SK-N-SH treated with all-trans-retinoic acid at 6 μM for 48 hours (cell line): ENCODE results near the gene OLA1.
"Not testable (repeated sequence)": the region's sequence is repeated elsewhere in the genome, so short reads cannot be mapped to it uniquely, and the experiment has no call there.

Source experiments
- ARNTL ChIP-seq: fragments of 450-650 bp; formaldehyde crosslinking; IDR thresholded peaks from 2 replicates; pipeline ENCODE4 v1.5.0; 2020; ENCODE audit warnings: low read depth, mild to moderate bottlenecking, moderate library complexity, borderline replicate concordance
- ESRRG ChIP-seq: fragments of 250-450 bp; sonication (Bioruptor Pico); IDR thresholded peaks from 2 replicates; pipeline ENCODE4 v1.6.1; 2021; ENCODE audit warnings: mild to moderate bottlenecking
- GLIS3 ChIP-seq: fragments of 250-450 bp; sonication (Bioruptor Pico); IDR thresholded peaks from 2 replicates; pipeline ENCODE4 v1.5.0; 2020; ENCODE audit warnings: mild to moderate bottlenecking, moderate library complexity
- RARB ChIP-seq: fragments of 250-450 bp; sonication (Bioruptor Pico); IDR thresholded peaks from 2 replicates; pipeline ENCODE4 v1.8.0; 2021; ENCODE audit warnings: mild to moderate bottlenecking, moderate library complexity
- SNAI2 ChIP-seq: fragments of 250-450 bp; sonication (Bioruptor Pico); IDR thresholded peaks from 2 replicates; pipeline ENCODE4 v1.5.0; 2020; ENCODE audit warnings: mild to moderate bottlenecking, moderate library complexity
- ZFP3 ChIP-seq: fragments of 250-450 bp; sonication (Bioruptor Pico); IDR thresholded peaks from 2 replicates; pipeline ENCODE4 v1.5.0; 2020; ENCODE audit warnings: mild to moderate bottlenecking, moderate library complexity
- ZFP30 ChIP-seq: fragments of 450-650 bp; formaldehyde crosslinking; IDR thresholded peaks from 2 replicates; pipeline ENCODE4 v1.5.0; 2022; ENCODE audit warnings: mild to moderate bottlenecking, moderate library complexity
- ZNF70 ChIP-seq: fragments of 450-650 bp; formaldehyde crosslinking; IDR thresholded peaks from 2 replicates; pipeline ENCODE4 v1.5.0; 2020; ENCODE audit warnings: mild to moderate bottlenecking, moderate library complexity
- TF ChIP-seq, protein P1 (sequence below): fragments of 250-450 bp; sonication (Bioruptor Pico); IDR thresholded peaks from 2 replicates; pipeline ENCODE4 v1.8.0; 2020; ENCODE audit warnings: mild to moderate bottlenecking, moderate library complexity, borderline replicate concordance
- TF ChIP-seq, protein P2 (sequence below): fragments of 250-450 bp; sonication (Bioruptor Pico); IDR thresholded peaks from 2 replicates; pipeline ENCODE4 v1.8.0; 2021; ENCODE audit warnings: low read depth, mild to moderate bottlenecking, moderate library complexity, borderline replicate concordance
- TF ChIP-seq, protein P3 (sequence below): fragments of 250-450 bp; sonication (Bioruptor Pico); IDR thresholded peaks from 2 replicates; pipeline ENCODE4 v1.5.1; 2020; ENCODE audit warnings: low read depth, mild to moderate bottlenecking, moderate library complexity

DNA sequence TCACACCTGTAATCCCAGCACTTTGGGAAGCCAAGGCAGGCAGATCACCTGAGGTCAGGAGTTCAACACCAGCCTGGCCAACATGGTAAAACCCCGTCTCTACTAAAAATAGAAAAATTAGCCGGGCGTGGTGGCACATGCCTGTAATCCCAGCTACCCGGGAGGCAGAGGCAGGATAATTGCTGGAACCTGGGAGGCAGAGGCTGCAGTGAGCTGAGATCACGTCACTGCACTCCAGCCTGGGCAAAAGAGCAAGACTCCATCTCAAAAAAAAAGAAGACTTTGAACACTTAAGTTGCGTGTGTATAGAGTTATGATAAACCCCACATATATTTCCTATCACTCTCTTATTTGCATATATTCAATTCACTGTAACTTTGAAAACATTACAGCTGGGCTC is 2.7 kb downstream of the OLA1 start:
- not testable (repeated sequence) for TF ChIP-seq ARNTL (CRISPR knock-in tag); ESRRG; RARB; ZFP30 (CRISPR knock-in tag); ZNF70 (CRISPR knock-in tag); GLIS3; ZFP3 (CRISPR knock-in tag); SNAI2 (CRISPR knock-in tag)
- TF ChIP-seq, protein P1, sequence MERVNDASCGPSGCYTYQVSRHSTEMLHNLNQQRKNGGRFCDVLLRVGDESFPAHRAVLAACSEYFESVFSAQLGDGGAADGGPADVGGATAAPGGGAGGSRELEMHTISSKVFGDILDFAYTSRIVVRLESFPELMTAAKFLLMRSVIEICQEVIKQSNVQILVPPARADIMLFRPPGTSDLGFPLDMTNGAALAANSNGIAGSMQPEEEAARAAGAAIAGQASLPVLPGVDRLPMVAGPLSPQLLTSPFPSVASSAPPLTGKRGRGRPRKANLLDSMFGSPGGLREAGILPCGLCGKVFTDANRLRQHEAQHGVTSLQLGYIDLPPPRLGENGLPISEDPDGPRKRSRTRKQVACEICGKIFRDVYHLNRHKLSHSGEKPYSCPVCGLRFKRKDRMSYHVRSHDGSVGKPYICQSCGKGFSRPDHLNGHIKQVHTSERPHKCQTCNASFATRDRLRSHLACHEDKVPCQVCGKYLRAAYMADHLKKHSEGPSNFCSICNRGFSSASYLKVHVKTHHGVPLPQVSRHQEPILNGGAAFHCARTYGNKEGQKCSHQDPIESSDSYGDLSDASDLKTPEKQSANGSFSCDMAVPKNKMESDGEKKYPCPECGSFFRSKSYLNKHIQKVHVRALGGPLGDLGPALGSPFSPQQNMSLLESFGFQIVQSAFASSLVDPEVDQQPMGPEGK (CRISPR knock-in tag) = not testable (repeated sequence)
- TF ChIP-seq, protein P2, sequence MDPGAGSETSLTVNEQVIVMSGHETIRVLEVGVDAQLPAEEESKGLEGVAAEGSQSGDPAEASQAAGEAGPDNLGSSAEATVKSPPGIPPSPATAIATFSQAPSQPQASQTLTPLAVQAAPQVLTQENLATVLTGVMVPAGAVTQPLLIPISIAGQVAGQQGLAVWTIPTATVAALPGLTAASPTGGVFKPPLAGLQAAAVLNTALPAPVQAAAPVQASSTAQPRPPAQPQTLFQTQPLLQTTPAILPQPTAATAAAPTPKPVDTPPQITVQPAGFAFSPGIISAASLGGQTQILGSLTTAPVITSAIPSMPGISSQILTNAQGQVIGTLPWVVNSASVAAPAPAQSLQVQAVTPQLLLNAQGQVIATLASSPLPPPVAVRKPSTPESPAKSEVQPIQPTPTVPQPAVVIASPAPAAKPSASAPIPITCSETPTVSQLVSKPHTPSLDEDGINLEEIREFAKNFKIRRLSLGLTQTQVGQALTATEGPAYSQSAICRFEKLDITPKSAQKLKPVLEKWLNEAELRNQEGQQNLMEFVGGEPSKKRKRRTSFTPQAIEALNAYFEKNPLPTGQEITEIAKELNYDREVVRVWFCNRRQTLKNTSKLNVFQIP (CRISPR knock-in tag) = not testable (repeated sequence)
- TF ChIP-seq, protein P3, sequence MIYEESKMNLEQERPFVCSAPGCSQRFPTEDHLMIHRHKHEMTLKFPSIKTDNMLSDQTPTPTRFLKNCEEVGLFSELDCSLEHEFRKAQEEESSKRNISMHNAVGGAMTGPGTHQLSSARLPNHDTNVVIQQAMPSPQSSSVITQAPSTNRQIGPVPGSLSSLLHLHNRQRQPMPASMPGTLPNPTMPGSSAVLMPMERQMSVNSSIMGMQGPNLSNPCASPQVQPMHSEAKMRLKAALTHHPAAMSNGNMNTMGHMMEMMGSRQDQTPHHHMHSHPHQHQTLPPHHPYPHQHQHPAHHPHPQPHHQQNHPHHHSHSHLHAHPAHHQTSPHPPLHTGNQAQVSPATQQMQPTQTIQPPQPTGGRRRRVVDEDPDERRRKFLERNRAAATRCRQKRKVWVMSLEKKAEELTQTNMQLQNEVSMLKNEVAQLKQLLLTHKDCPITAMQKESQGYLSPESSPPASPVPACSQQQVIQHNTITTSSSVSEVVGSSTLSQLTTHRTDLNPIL (CRISPR knock-in tag) = not testable (repeated sequence)
